Measurements from ENCODE around the gene EHD1. TPM values are rescaled to one million over a fixed set of nuclear protein-coding genes. Genes with fewer than 3 reads are reported as not detected.
A peak's percentile ranks its signal among the peaks of the same experiment; 100 is the strongest.

EHD1 gene
- total RNA-seq, 4 donors from 2014 or later, result 47.8 to 85.4 (median 76.8) TPM

DNA sequence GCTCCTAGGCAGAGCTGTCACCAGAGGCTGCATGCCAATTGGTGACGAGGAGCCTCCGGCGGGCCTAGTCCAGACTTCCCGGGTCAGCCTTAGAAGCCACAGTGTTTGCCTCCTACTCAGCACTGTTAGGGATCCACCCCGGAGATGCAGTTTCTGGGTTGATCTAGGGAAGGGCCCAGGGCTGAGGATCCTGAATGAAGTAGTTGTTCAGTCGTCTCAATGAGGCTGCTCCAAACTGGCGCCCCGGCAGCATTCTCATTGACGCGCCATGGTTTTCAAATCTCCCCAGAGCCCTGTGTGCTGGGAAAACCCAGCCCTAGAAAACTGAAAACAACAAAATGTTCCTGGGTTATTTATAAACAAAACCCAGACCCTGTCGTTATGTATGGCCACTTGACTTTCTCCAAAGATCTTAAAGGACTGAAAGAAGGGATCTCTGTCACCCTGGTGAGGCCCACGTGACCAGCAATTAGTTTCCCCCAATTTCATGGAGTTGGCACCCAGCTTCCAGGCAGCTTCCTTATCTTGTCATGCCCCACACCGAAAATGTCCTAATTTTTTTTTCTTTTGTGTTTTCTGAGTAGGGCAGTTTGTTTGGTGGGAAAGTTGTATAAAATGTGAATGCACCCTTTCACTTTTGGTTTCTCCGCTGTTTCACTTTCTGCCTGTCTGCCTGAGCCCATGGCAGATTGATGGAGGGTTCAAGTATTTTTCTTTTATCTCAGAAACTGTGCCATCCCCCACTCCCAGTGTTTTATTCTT is 2.0 kb upstream of the EHD1 start:
- Histone ChIP-seq H3K27ac (peak overlapping the region; percentile 90), H3K27me3 (no peaks in the 10 kb centered on the region), H3K4me1 (peaks cover 61% of the 10 kb centered on the region), H3K36me3 (no peaks in the 10 kb centered on the region), H3K4me3 (no peak overlapping the region), H3K9me3 (no peaks in the 10 kb centered on the region)
- no peak for DNase-seq (ENCODE audit: low spot score in 2 of 2)
- TF ChIP-seq, protein P1, sequence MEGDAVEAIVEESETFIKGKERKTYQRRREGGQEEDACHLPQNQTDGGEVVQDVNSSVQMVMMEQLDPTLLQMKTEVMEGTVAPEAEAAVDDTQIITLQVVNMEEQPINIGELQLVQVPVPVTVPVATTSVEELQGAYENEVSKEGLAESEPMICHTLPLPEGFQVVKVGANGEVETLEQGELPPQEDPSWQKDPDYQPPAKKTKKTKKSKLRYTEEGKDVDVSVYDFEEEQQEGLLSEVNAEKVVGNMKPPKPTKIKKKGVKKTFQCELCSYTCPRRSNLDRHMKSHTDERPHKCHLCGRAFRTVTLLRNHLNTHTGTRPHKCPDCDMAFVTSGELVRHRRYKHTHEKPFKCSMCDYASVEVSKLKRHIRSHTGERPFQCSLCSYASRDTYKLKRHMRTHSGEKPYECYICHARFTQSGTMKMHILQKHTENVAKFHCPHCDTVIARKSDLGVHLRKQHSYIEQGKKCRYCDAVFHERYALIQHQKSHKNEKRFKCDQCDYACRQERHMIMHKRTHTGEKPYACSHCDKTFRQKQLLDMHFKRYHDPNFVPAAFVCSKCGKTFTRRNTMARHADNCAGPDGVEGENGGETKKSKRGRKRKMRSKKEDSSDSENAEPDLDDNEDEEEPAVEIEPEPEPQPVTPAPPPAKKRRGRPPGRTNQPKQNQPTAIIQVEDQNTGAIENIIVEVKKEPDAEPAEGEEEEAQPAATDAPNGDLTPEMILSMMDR (IDR thresholded peaks at IDR 0.05), result no peak
- TF ChIP-seq EP300 (IDR thresholded peaks at IDR 0.05) (no peak), POLR2AphosphoS5 (IDR thresholded peaks at IDR 0.05) (no peak), POLR2A (IDR thresholded peaks at IDR 0.05) (no peak)
- 59% methylated on average over 13 of the region's 14 CpGs for WGBS

DNA sequence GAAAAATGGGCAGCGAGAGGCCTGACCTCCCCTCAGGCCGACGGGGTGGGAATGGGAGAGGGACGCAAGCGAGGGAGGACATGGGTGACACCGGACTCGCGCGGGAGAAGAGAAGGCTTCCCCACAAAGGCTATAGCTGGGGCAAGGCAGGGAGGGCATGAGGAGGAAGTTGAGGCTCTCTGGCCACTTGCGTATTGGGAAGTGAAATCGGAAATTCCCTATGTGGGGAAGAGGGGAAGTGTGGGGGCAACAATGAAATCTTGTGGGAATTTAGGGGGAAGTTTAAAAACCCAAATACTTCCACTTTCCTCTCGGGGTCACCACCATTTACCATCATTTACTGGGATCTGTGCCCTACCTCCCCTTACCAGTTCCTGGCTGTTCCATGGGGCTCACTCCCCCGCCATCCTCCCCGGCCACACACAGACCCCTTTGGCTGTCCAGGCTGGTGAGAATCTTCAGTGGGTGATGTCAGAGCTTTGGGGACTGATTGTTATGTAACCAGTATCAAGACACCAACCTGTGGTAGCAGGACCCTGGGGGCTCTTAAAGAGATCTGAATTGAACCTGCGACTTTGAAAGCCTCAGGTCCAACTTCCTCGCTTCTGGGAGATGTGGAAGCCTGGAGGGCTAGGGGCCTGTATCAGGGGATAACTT is 951 bp upstream of the EHD1 start:
- Histone ChIP-seq H3K4me3 (peak overlapping the region; percentile 95), H3K27me3 (no peaks in the 10 kb centered on the region), H3K4me1 (peaks cover 71% of the 10 kb centered on the region), H3K9me3 (no peaks in the 10 kb centered on the region), H3K36me3 (peaks cover 5% of the 10 kb centered on the region), H3K27ac (peak overlapping the region; percentile 90)
- WGBS, result 18% methylated on average over 16 of the region's 16 CpGs
- TF ChIP-seq POLR2A (IDR thresholded peaks at IDR 0.05), result no peak
- DNase-seq (ENCODE audit: low spot score in 2 of 2), result no peak

DNA sequence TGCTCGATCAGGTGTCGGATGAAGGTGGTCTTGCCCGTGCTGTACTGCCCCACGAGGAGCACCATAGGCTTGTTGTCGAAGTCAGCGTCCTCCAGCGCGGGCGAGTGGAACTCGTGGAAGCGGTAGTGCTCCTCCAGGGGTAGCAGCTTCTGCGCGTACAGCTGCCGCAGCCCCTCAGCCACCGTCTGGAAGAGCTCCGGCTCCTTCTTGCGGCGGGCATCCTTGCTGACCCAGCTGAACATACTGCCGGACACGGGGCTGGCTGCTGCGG is 263 bp downstream of the EHD1 start:
- WGBS, result 0% methylated on average over 18 of the region's 21 CpGs
- DNase-seq (ENCODE audit: low spot score in 2 of 2), result no peak
- no peaks in the 10 kb centered on the region for H3K9me3 ChIP-seq
- no peak for TF ChIP-seq EP300 (IDR thresholded peaks at IDR 0.05)
- TF ChIP-seq POLR2A (IDR thresholded peaks at IDR 0.05), result no peak
- no peak for TF ChIP-seq POLR2AphosphoS5 (IDR thresholded peaks at IDR 0.05)
- TF ChIP-seq, protein P1 (IDR thresholded peaks at IDR 0.05), result no peak
- H3K4me1 ChIP-seq, result peaks cover 79% of the 10 kb centered on the region
- H3K27me3 ChIP-seq, result no peaks in the 10 kb centered on the region
- H3K4me3 ChIP-seq, result peak overlapping the region; percentile 95
- peak overlapping the region; percentile 90 for H3K27ac ChIP-seq
- H3K36me3 ChIP-seq, result peaks cover 15% of the 10 kb centered on the region

DNA sequence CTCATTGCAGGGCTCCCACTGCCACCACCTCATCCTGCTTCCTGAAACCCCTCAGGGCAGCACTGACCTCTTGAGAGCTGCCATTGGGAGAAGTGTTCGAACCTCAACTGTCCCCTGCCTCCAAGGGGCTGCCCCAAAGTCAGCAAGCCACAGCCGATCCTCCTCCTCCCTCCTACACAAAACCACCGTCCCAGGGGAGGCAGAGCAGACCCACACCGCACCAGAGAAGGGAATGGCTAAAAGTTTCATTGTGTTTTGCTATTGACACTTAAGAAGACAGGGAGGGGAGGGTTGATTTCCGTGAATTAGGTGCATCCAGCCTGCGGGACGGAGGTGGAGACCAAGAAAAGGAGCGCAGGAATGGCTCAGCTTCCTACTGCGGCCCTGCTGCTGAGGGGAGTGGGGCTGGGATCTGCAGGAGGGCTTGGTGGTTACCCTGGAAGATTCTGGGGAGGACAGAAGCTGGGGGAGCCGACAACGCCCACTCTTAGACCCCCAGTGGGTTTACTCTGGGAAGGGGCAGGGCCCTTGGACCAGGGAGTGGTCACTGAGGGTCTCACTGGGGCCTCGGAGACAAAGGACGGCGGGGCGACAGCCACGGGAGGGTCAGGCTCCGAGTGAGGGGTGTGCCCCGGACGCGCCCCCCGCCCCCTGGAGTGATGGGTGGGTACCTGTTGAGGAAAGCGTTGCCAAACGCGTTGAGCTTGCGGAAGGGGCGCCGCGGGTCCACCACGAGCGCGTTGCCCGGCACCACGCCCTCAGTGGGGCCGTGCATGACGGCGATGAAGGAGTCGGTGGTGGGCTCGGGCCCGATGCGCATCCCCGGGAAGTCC is 815 bp downstream of the EHD1 start:
- peaks cover 84% of the 10 kb centered on the region for H3K4me1 ChIP-seq

DNA sequence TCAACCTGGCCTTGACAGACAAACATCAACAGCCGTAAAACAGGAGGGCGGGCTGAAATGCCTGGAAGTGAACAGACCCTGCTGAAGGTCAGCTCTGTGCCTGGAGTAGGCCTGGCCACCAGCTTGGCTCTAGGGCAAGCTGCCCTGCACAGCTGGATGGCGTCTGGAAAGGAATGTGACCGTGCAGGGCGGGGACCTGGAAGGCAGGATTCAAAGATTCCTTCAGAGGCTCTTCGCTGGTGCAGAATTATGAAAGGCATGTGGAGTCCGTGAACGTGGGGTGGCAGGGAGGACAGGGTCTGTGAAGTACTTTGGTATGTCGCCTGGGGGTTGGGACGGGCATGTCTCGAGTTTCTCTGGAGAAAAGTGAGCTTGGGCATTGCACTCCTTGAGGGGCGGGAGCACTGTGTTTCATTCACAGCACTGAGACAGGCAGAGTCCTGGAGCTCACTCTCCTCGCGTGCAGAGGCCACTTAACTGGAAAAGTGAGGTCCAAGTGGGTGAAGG is 1.5 kb downstream of the EHD1 start:
- H3K27ac ChIP-seq, result peak overlapping the region; percentile 90
- peaks cover 87% of the 10 kb centered on the region for H3K4me1 ChIP-seq
- H3K27me3 ChIP-seq, result no peaks in the 10 kb centered on the region
- peak overlapping the region; percentile 95 for H3K4me3 ChIP-seq
- 14% methylated on average over 14 of the region's 14 CpGs for WGBS
- no peak for DNase-seq (ENCODE audit: low spot score in 2 of 2)
- TF ChIP-seq EP300 (IDR thresholded peaks at IDR 0.05) (no peak), POLR2AphosphoS5 (IDR thresholded peaks at IDR 0.05) (peak in 1 of 3 donors; percentile 41)
- no peaks in the 10 kb centered on the region for H3K9me3 ChIP-seq
- H3K36me3 ChIP-seq, result peaks cover 23% of the 10 kb centered on the region

More for the DNA sequence above, 815 bp downstream of the EHD1 start:
- no peaks in the 10 kb centered on the region for H3K9me3 ChIP-seq
- no peaks in the 10 kb centered on the region for H3K27me3 ChIP-seq
- TF ChIP-seq POLR2AphosphoS5 (IDR thresholded peaks at IDR 0.05) (no peak), POLR2A (IDR thresholded peaks at IDR 0.05) (no peak), EP300 (IDR thresholded peaks at IDR 0.05) (no peak)
- TF ChIP-seq, protein P1 (IDR thresholded peaks at IDR 0.05), result no peak
- H3K4me3 ChIP-seq, result peak overlapping the region; percentile 95
- peak overlapping the region; percentile 90 for H3K27ac ChIP-seq
- no peak for DNase-seq (ENCODE audit: low spot score in 2 of 2)
- 0% methylated on average over 26 of the region's 41 CpGs for WGBS
- peaks cover 21% of the 10 kb centered on the region for H3K36me3 ChIP-seq
